Endothelial cell (in vitro differentiated cells): ENCODE measurements around the gene DOCK1. TPM values are rescaled to one million over a fixed set of nuclear protein-coding genes. Genes with fewer than 3 reads are reported as not detected.

ENCODE experiments used
- DNase-seq: peaks from one replicate; pipeline ENCODE4 v3.0.0; 2021; ENCODE audit warnings: low spot score
- H3K27ac Mint-ChIP-seq: one replicate; pipeline ENCODE4 v1.8.0; 2021; ENCODE audit warnings: mixed read lengths, inconsistent platforms; ENCODE audit not compliant: unreplicated experiment
- H3K27me3 Mint-ChIP-seq: one replicate; pipeline ENCODE4 v1.8.0; 2021; ENCODE audit warnings: mild to moderate bottlenecking, moderate library complexity, mixed read lengths, inconsistent platforms; ENCODE audit not compliant: unreplicated experiment
- H3K36me3 Mint-ChIP-seq: one replicate; pipeline ENCODE4 v1.8.0; 2021; ENCODE audit warnings: mild to moderate bottlenecking, low read depth, mixed read lengths, inconsistent platforms; ENCODE audit not compliant: unreplicated experiment
- H3K4me1 Mint-ChIP-seq: one replicate; pipeline ENCODE4 v1.8.0; 2021; ENCODE audit warnings: mild to moderate bottlenecking, mixed read lengths, inconsistent platforms; ENCODE audit not compliant: unreplicated experiment
- H3K4me3 Mint-ChIP-seq: one replicate; pipeline ENCODE4 v1.8.0; 2021; ENCODE audit warnings: mild to moderate bottlenecking, mixed read lengths, inconsistent platforms; ENCODE audit not compliant: unreplicated experiment
- H3K9me3 Mint-ChIP-seq: one replicate; pipeline ENCODE4 v1.8.0; 2021; ENCODE audit warnings: mixed read lengths, inconsistent platforms; ENCODE audit not compliant: unreplicated experiment
- total RNA-seq: library from RNA; stranded (reverse); fragmentation: NEBNext Ultra II Directional; extraction: Animal tissue kit (Norgen Biotek cat#: 25700); gene quantifications from one replicate; pipeline ENCODE4 v1.2.1, GENCODE V29; 2021; ENCODE audit not compliant: unreplicated experiment
- TF ChIP-seq, protein P1 (sequence below): fragments of 200-600 bp; sonication (generic); IDR thresholded peaks from one replicate; pipeline ENCODE4 v1.5.0; 2021; ENCODE audit warnings: antibody characterized with exemption; ENCODE audit not compliant: unreplicated experiment

DOCK1 gene
- total RNA-seq, 1 donor from 2014 or later, result 116 TPM

DNA sequence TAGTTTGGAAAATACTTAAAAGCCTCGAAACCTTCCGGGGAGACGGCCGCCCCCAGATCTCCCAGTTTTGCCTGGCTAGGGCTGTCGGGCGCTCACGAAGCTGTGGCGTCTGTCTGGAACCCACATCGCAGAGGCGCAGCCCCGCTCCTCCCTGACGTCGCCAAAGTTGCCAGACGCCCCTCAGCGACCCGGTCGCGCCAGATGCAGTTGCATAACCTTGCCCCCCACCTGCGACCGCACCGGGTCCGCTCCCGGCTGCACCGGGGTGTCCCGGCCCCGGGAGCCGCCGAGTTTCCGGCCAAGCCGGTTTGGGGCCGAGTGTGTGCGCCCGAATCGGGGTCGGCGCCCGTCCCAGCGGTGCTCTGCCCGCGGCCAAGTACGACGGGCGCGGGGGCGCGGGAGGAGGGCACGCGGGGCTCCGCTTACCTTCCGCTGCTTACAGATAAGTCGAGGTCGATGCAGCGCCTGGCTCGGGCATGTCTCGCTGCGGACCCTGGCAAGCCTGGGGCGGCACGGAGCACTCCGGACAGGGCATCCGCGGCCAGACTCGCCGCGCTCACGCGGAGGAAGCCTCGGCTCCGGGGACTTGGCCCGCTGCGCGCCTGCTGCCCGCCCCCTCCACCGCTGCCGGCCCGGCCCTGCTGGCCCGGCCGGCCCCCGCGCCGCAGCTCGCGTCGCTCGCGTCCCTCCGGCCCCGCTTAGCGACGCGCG is 290.5 kb downstream of the DOCK1 start:
- Mint-ChIP-seq H3K4me3 (peak overlapping the region; percentile 78), H3K27me3 (peaks cover 10% of the 10 kb centered on the region), H3K4me1 (peaks cover 29% of the 10 kb centered on the region), H3K36me3 (no peaks in the 10 kb centered on the region), H3K9me3 (no peaks in the 10 kb centered on the region), H3K27ac (no peak overlapping the region)
- peak; percentile 44 for DNase-seq
- TF ChIP-seq, protein P1, sequence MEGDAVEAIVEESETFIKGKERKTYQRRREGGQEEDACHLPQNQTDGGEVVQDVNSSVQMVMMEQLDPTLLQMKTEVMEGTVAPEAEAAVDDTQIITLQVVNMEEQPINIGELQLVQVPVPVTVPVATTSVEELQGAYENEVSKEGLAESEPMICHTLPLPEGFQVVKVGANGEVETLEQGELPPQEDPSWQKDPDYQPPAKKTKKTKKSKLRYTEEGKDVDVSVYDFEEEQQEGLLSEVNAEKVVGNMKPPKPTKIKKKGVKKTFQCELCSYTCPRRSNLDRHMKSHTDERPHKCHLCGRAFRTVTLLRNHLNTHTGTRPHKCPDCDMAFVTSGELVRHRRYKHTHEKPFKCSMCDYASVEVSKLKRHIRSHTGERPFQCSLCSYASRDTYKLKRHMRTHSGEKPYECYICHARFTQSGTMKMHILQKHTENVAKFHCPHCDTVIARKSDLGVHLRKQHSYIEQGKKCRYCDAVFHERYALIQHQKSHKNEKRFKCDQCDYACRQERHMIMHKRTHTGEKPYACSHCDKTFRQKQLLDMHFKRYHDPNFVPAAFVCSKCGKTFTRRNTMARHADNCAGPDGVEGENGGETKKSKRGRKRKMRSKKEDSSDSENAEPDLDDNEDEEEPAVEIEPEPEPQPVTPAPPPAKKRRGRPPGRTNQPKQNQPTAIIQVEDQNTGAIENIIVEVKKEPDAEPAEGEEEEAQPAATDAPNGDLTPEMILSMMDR, result no peak

DNA sequence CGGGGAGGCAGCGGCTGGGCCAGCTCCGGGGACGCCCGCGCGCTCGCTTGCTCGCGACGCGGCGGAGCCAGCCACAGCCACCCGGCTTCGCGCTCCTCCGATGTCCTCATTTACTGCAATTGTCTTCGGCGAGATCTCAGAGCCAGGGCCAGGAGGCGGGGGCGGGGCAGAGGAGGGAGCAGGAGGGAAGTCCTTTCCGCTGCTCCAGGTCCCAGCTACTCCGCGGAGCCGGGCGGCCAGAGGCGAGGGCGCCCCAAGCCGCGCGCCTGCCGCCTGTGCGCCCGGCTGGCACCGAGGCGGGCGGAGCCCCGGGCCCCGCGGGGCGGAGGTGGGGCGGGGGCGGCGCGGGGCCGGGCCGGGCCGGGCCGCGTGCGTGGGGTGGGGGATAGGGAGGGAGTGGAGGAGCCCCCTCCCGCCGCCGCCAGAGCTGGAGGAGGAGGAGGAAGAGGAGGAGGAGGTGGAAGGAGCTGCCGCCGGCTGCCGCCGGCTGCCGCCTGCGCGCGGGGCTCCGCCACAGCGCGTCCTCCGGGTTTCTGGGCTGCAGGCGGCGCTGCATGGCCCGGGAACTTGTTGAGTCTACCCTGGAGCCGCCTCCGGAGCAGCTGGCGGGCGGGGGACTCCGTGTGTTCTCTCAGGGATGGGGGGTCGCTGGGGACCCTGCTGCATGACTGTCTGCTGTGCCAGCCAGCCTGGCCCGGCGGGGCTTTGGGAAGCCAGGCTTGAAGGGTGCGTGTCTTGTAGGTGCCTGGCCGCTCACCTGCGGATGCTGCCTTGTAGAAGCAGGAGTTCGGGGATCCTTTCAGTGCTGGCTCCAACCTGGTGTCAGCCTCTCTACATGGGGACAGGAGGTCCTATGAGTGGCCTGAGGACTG is 291.3 kb downstream of the DOCK1 start, which contains the start of gene INSYN2A:
INSYN2A (minus strand) TSS at position 310 of the 872 bp plus-strand sequence. CDS start 20,196 bp downstream, outside the sequence.
- TF ChIP-seq, protein P1, result no peak
- Mint-ChIP-seq H3K27me3 (peaks cover 10% of the 10 kb centered on the region), H3K9me3 (no peaks in the 10 kb centered on the region), H3K4me1 (peaks cover 21% of the 10 kb centered on the region), H3K36me3 (no peaks in the 10 kb centered on the region), H3K27ac (peak within 1 kb of the TSS; percentile 24), H3K4me3 (peak within 1 kb of the TSS; percentile 88)
- DNase-seq, result peak; percentile 73

DNA sequence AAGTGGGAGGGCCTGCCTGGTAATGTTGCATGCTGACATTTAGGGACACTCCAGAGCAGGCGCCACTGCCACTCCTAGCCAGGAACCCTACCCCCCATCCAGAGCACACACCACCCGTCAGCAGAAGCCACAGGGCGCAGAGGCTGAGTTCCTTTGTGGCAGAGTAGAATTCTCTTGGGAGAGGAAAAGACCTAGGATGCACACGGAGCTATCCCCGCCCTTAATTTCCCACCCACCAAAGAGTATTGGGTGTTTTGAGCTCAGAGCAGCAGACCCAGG is 291.9 kb downstream of the DOCK1 start:
- no peak for DNase-seq
- Mint-ChIP-seq H3K36me3 (no peaks in the 10 kb centered on the region), H3K4me3 (peak overlapping the region; percentile 88), H3K27ac (peak overlapping the region; percentile 24), H3K4me1 (peaks cover 19% of the 10 kb centered on the region), H3K9me3 (no peaks in the 10 kb centered on the region), H3K27me3 (peaks cover 10% of the 10 kb centered on the region)
- TF ChIP-seq, protein P1, result no peak

DNA sequence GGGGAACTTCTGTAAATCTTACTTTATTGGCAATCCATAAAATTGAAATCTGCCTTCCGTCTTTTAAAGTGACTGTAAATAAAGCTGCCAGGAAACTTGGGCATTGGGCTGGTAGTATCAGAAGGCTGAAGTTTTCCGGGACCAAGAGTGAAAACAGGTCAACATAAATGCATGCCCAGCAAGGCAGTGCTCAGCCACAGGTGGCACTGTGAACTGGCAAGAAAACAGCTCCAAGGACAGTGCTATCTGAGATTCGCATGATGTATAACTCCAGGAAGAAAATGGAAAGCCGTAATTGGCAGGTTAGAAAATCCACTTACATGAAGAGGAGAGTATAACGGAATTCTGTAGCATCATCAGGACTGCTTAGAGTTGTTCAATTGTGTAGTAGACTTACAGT is 293.1 kb downstream of the DOCK1 start:
- peaks cover 19% of the 10 kb centered on the region for H3K4me1 Mint-ChIP-seq
- no peaks in the 10 kb centered on the region for H3K9me3 Mint-ChIP-seq
- DNase-seq, result no peak
- no peaks in the 10 kb centered on the region for H3K36me3 Mint-ChIP-seq
- no peak overlapping the region for H3K27ac Mint-ChIP-seq
- TF ChIP-seq, protein P1, result no peak
- peaks cover 10% of the 10 kb centered on the region for H3K27me3 Mint-ChIP-seq
- H3K4me3 Mint-ChIP-seq, result no peak overlapping the region

DNA sequence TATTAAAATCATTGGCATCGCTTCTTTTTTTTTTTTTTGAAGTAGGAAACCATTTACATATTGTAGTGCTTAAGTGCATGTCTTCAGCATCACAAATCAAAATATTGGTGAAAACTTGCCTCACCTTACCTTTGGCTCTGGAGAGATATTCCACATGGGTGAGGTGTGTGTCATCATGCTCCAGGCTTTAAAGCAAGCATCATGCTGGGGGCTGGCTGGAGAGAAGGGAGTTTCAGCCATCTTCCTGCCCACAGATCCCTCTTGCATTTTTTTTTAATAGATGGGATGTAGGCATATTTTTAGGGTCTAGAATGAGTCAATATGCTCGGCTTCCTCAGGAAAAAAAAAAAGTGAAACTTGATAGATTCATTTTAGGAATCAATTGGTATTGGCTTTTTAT is 293.5 kb downstream of the DOCK1 start:
- no peak overlapping the region for H3K4me3 Mint-ChIP-seq
- H3K4me1 Mint-ChIP-seq, result peaks cover 19% of the 10 kb centered on the region
- no peaks in the 10 kb centered on the region for H3K9me3 Mint-ChIP-seq
- DNase-seq, result no peak
- peaks cover 10% of the 10 kb centered on the region for H3K27me3 Mint-ChIP-seq
- TF ChIP-seq, protein P1, result no peak
- no peak overlapping the region for H3K27ac Mint-ChIP-seq
- no peaks in the 10 kb centered on the region for H3K36me3 Mint-ChIP-seq
